Measurements from ENCODE around the gene CLK3.

Gene CLK3

DNA sequence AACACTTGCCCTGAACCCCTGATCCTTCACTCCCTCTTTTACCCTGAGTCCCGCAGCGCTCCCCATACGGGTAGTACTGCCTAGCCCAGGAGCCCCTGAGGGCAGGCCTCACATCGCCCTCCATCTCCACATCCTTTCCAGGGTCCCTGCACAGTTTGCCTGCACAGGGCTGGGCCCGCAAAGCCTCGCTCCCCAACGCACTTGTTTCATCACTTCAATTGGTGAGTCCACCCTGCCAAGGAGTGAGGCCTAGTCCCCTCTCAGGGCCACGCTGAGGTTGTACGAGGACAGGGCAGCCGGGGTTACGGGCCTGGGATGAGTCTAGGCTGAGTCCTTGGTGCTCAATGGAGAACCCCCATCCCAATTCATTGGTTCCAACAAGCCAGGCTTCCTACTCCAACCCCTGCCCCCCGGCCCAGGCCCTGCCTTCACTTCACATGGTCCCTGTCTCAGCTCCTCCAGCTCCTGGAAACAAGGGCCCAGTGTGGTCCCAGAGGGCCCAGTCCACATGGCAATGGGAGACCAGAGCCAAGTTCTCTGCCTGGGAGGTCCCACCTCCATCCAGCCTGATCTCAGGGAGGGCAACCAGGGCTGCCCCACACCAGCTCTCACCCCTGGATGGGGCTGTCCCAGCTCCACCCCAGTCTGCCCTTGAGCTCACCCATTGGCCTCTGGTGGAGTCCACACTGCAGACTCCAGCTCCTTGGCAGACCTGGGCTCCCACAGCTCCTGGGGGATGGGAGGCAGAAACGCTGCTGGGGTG lies 12.4 kb upstream of the CLK3 start:
- H3K27ac ChIP-seq (ENCODE audit: low read depth, low read length) = no peak overlapping the region
- no peak overlapping the region for H2AFZ ChIP-seq (ENCODE audit: low read length, unreplicated experiment)
- peaks cover 8% of the 10 kb centered on the region for H3K79me2 ChIP-seq (ENCODE audit: control insufficient read depth, insufficient read depth, low read length, unreplicated experiment)
- no peaks in the 10 kb centered on the region for H3K27me3 ChIP-seq (ENCODE audit: insufficient read depth, low read length)
- H3K4me3 ChIP-seq (ENCODE audit: low read depth, low read length) = no peak overlapping the region
- H3K36me3 ChIP-seq (ENCODE audit: insufficient read depth, low read length) = no peaks in the 10 kb centered on the region
- peaks cover 5% of the 10 kb centered on the region for H3K4me1 ChIP-seq (ENCODE audit: control insufficient read depth, insufficient read depth, low read length, unreplicated experiment)

GRCh38 chr15:74603789-74604705 lies 11.6 kb upstream of the CLK3 start:
- no peaks in the 10 kb centered on the region for H3K36me3 ChIP-seq (ENCODE audit: insufficient read depth, low read length)
- H2AFZ ChIP-seq (ENCODE audit: low read length, unreplicated experiment) = no peak overlapping the region
- H3K4me1 ChIP-seq (ENCODE audit: control insufficient read depth, insufficient read depth, low read length, unreplicated experiment) = peaks cover 4% of the 10 kb centered on the region
- H3K27ac ChIP-seq (ENCODE audit: low read depth, low read length) = no peak overlapping the region
- no peak overlapping the region for H3K4me3 ChIP-seq (ENCODE audit: low read depth, low read length)
- no peaks in the 10 kb centered on the region for H3K27me3 ChIP-seq (ENCODE audit: insufficient read depth, low read length)
- H3K79me2 ChIP-seq (ENCODE audit: control insufficient read depth, insufficient read depth, low read length, unreplicated experiment) = peaks cover 6% of the 10 kb centered on the region

DNA sequence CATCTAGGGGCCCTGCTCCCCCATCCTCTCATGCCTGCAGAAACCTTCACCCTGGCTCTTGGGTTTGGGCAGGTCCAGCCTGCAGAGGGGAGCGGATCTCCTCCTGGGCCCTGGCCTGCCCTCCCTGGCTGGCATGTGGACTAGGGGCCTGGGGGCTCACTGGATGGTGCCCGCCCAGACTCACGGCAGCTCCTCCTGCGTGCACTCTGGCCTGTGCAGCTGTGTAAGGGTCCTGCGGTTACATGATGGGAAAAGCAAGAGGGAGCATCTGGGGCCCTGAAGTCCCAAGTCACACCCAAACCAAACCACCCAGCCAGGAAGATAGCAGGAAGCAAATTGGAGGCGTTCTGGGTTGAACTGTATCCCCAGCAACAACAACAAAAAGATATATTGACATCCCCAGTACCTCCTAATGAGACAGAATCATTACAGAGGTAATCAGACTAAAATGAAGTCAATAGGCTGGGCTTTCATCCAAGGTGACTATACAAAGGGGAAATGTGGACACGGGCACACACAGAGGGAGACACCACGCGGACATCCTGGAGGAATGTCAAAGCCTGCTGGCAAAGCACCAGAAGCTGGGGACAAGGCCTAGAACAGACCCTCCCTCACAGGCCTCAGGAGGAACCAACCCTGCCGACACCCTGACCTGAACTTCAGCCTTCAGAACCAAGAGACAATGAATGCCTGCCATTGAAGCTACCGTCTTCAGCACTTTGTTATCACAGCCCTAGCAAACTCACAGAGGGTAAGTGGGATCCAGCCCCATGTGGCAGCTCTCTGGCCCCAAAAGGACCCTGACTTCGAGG lies 10.4 kb upstream of the CLK3 start:
- Histone ChIP-seq H3K36me3 (ENCODE audit: insufficient read depth, low read length) (no peaks in the 10 kb centered on the region), H3K4me1 (ENCODE audit: control insufficient read depth, insufficient read depth, low read length, unreplicated experiment) (no peaks in the 10 kb centered on the region), H3K27me3 (ENCODE audit: insufficient read depth, low read length) (no peaks in the 10 kb centered on the region), H3K27ac (ENCODE audit: low read depth, low read length) (no peak overlapping the region), H2AFZ (ENCODE audit: low read length, unreplicated experiment) (no peak overlapping the region), H3K79me2 (ENCODE audit: control insufficient read depth, insufficient read depth, low read length, unreplicated experiment) (no peaks in the 10 kb centered on the region), H3K4me3 (ENCODE audit: low read depth, low read length) (no peak overlapping the region)

DNA sequence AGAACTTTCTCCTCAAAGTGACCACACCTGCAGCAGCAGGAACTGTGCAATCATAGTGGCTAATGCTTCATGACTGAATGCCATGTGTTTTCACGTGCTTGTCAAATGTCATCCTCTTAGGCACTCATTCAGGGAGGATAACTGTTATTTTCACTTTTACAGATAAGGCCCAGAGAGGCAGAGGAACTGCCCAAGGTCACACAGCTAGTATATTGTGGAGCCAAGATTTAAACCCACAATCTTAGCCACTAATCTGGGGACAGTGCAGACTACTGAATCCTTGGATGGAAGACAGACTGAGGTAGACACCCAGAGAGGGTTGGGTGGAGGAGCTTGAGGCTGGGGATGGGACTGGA lies 9.9 kb upstream of the CLK3 start:
- H2AFZ ChIP-seq (ENCODE audit: low read length, unreplicated experiment) = no peak overlapping the region
- H3K36me3 ChIP-seq (ENCODE audit: insufficient read depth, low read length) = no peaks in the 10 kb centered on the region
- no peak overlapping the region for H3K4me3 ChIP-seq (ENCODE audit: low read depth, low read length)
- H3K4me1 ChIP-seq (ENCODE audit: control insufficient read depth, insufficient read depth, low read length, unreplicated experiment) = no peaks in the 10 kb centered on the region
- no peaks in the 10 kb centered on the region for H3K27me3 ChIP-seq (ENCODE audit: insufficient read depth, low read length)
- no peaks in the 10 kb centered on the region for H3K79me2 ChIP-seq (ENCODE audit: control insufficient read depth, insufficient read depth, low read length, unreplicated experiment)
- H3K27ac ChIP-seq (ENCODE audit: low read depth, low read length) = no peak overlapping the region

DNA sequence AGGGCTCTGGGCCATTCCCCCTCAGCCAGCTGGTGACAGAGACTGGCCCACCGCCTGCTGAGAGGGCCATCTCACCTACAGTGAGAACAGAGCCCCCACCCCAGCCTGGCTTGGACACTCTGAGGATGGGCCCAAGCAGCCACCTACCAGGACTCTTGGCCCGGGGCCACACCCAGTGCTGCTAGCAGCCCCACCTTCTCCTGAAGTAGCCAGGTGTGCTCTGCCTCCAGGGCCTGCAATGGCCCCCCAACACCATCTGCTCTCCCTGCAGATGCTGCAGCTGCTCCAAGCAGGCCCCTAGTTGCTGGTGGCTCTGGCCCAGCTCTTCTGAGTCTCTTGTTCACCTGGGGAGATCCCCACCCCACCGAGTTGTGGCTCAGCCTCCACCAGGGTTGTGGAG lies 6.8 kb upstream of the CLK3 start:
- Histone ChIP-seq H3K27me3 (ENCODE audit: insufficient read depth, low read length) (no peaks in the 10 kb centered on the region), H3K4me1 (ENCODE audit: control insufficient read depth, insufficient read depth, low read length, unreplicated experiment) (no peaks in the 10 kb centered on the region), H3K27ac (ENCODE audit: low read depth, low read length) (no peak overlapping the region), H3K79me2 (ENCODE audit: control insufficient read depth, insufficient read depth, low read length, unreplicated experiment) (no peaks in the 10 kb centered on the region), H2AFZ (ENCODE audit: low read length, unreplicated experiment) (no peak overlapping the region), H3K4me3 (ENCODE audit: low read depth, low read length) (no peak overlapping the region), H3K36me3 (ENCODE audit: insufficient read depth, low read length) (no peaks in the 10 kb centered on the region)

GRCh38 chr15:74609938-74610301 lies 5.7 kb upstream of the CLK3 start:
- H2AFZ ChIP-seq (ENCODE audit: low read length, unreplicated experiment) = no peak overlapping the region
- H3K27ac ChIP-seq (ENCODE audit: low read depth, low read length) = no peak overlapping the region
- H3K4me1 ChIP-seq (ENCODE audit: control insufficient read depth, insufficient read depth, low read length, unreplicated experiment) = peaks cover 4% of the 10 kb centered on the region
- no peaks in the 10 kb centered on the region for H3K79me2 ChIP-seq (ENCODE audit: control insufficient read depth, insufficient read depth, low read length, unreplicated experiment)
- H3K36me3 ChIP-seq (ENCODE audit: insufficient read depth, low read length) = no peaks in the 10 kb centered on the region
- H3K27me3 ChIP-seq (ENCODE audit: insufficient read depth, low read length) = no peaks in the 10 kb centered on the region
- H3K4me3 ChIP-seq (ENCODE audit: low read depth, low read length) = no peak overlapping the region

DNA sequence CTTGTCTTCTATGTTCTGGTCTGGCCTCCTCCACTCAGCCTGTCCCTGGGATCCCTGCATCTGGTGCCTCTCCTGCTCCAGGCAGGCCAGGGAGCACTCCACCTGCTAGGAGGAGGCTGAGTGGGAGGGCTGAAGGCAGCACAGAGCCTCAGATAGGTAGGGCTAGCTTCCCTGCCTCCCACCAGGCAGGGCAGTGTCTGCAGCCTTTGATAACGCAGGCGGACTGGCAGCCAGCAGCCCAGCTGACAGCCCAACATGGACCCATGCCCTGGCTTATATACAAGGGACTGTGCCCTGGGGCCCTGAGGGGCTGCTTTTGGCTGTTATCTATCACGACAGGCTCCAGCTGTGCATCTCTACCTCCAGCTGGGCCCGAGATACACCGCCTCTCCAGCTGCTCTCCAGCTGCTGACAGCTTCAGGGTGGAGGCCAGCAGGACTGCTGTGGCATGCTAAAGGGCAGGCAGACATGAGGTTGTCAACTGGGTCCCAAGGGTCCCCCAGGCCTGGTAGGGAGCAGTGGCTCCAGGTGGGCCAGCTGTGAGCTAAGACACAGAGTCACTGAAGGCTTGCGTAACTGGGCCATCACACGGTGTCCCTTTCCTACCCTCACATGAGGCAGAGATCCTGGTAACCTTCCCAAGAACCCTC lies 5.2 kb upstream of the CLK3 start:
- H3K27ac ChIP-seq (ENCODE audit: low read depth, low read length) = no peak overlapping the region
- no peaks in the 10 kb centered on the region for H3K36me3 ChIP-seq (ENCODE audit: insufficient read depth, low read length)
- H3K27me3 ChIP-seq (ENCODE audit: insufficient read depth, low read length) = no peaks in the 10 kb centered on the region
- H3K4me3 ChIP-seq (ENCODE audit: low read depth, low read length) = no peak overlapping the region
- H3K4me1 ChIP-seq (ENCODE audit: control insufficient read depth, insufficient read depth, low read length, unreplicated experiment) = peaks cover 4% of the 10 kb centered on the region
- H2AFZ ChIP-seq (ENCODE audit: low read length, unreplicated experiment) = no peak overlapping the region
- no peaks in the 10 kb centered on the region for H3K79me2 ChIP-seq (ENCODE audit: control insufficient read depth, insufficient read depth, low read length, unreplicated experiment)

GRCh38 chr15:74611341-74611740 lies 4.3 kb upstream of the CLK3 start:
- H2AFZ ChIP-seq (ENCODE audit: low read length, unreplicated experiment) = no peak overlapping the region
- H3K27ac ChIP-seq (ENCODE audit: low read depth, low read length) = no peak overlapping the region
- peaks cover 7% of the 10 kb centered on the region for H3K79me2 ChIP-seq (ENCODE audit: control insufficient read depth, insufficient read depth, low read length, unreplicated experiment)
- no peaks in the 10 kb centered on the region for H3K27me3 ChIP-seq (ENCODE audit: insufficient read depth, low read length)
- no peaks in the 10 kb centered on the region for H3K36me3 ChIP-seq (ENCODE audit: insufficient read depth, low read length)
- H3K4me3 ChIP-seq (ENCODE audit: low read depth, low read length) = no peak overlapping the region
- peaks cover 4% of the 10 kb centered on the region for H3K4me1 ChIP-seq (ENCODE audit: control insufficient read depth, insufficient read depth, low read length, unreplicated experiment)

- H3K27ac ChIP-seq (ENCODE audit: low read depth, low read length) = no peak overlapping the region
Measured at GRCh38 chr15:74611834-74612233, 3.8 kb upstream of the CLK3 start.

DNA sequence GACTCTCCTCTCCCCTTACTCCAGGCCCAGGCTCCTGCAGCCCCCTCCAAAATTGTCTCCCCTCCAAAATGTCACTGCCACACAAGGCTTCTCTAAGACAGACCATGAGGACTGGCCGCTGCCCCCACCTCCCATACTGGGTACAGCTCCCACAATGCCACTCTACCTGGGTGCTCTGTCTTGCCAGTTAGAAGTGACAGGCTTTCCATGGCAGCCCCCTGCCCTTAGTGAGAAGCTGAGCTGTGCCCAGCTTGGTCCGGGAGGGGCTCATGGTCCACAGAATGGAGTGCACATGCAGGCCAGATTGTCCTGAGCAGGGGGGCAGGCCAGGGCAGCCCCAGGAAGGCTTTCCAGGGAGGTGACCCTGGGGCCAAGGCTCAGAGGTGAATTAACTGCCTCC lies 3.0 kb upstream of the CLK3 start:
- no peak overlapping the region for H3K27ac ChIP-seq (ENCODE audit: low read depth, low read length)
- no peak overlapping the region for H3K4me3 ChIP-seq (ENCODE audit: low read depth, low read length)
- H3K36me3 ChIP-seq (ENCODE audit: insufficient read depth, low read length) = no peaks in the 10 kb centered on the region
- no peaks in the 10 kb centered on the region for H3K27me3 ChIP-seq (ENCODE audit: insufficient read depth, low read length)
- H3K79me2 ChIP-seq (ENCODE audit: control insufficient read depth, insufficient read depth, low read length, unreplicated experiment) = peaks cover 20% of the 10 kb centered on the region
- H2AFZ ChIP-seq (ENCODE audit: low read length, unreplicated experiment) = no peak overlapping the region
- peaks cover 13% of the 10 kb centered on the region for H3K4me1 ChIP-seq (ENCODE audit: control insufficient read depth, insufficient read depth, low read length, unreplicated experiment)

More at GRCh38 chr15:74611834-74612233, 3.8 kb upstream of the CLK3 start:
- Histone ChIP-seq H3K27me3 (ENCODE audit: insufficient read depth, low read length) (no peaks in the 10 kb centered on the region), H3K36me3 (ENCODE audit: insufficient read depth, low read length) (no peaks in the 10 kb centered on the region), H2AFZ (ENCODE audit: low read length, unreplicated experiment) (no peak overlapping the region), H3K4me1 (ENCODE audit: control insufficient read depth, insufficient read depth, low read length, unreplicated experiment) (peaks cover 5% of the 10 kb centered on the region), H3K4me3 (ENCODE audit: low read depth, low read length) (no peak overlapping the region), H3K79me2 (ENCODE audit: control insufficient read depth, insufficient read depth, low read length, unreplicated experiment) (peaks cover 12% of the 10 kb centered on the region)

Data from ACC112 (cell line).